D721Med (cell line): Measurements from ENCODE around the gene CTCF.

Experiments used
- DNase-seq: peaks from one replicate; pipeline ENCODE4 v3.0.0; 2011; ENCODE audit warnings: low spot score; ENCODE audit not compliant: insufficient read length
- FAIRE-seq: peaks from 2 replicates; lab custom pipeline; 2011; peaks lifted over from hg19 to GRCh38; lab: Jason Lieb, UNC
- CTCF ChIP-seq: IDR thresholded peaks from 2 replicates; pipeline ENCODE4 v1.5.1; 2012; ENCODE audit warnings: mild to moderate bottlenecking, control low read depth; ENCODE audit not compliant: insufficient read depth; ENCODE audit errors: missing control alignments

CTCF gene

GRCh38 chr16:67651847-67652246, 89.5 kb downstream of the CTCF start:
- DNase-seq: no peak
- no peak for FAIRE-seq
- TF ChIP-seq CTCF: no peak

GRCh38 chr16:67652578-67653127, 90.3 kb downstream of the CTCF start:
- DNase-seq (peak; percentile 80), FAIRE-seq (no peak)

GRCh38 chr16:67653128-67653788, 90.9 kb downstream of the CTCF start:
- no peak for DNase-seq
- no peak for FAIRE-seq
- no peak for TF ChIP-seq CTCF

More at GRCh38 chr16:67652578-67653127, 90.3 kb downstream of the CTCF start:
- no peak for TF ChIP-seq CTCF

- TF ChIP-seq CTCF: no peak
- no peak for FAIRE-seq
- DNase-seq: no peak
Measured at GRCh38 chr16:67653789-67654402, 91.6 kb downstream of the CTCF start.

- TF ChIP-seq CTCF: no peak
- FAIRE-seq (no peak), DNase-seq (no peak)
Measured at GRCh38 chr16:67654403-67654911, 92.1 kb downstream of the CTCF start.

- DNase-seq (no peak), FAIRE-seq (no peak)
- no peak for TF ChIP-seq CTCF
Measured at GRCh38 chr16:67655363-67655762, 93.0 kb downstream of the CTCF start.
